AG04449 (cell line): ENCODE measurements around the gene FEZF1.

ENCODE experiments used
- CTCF ChIA-PET: fragments of 350-600 bp; formaldehyde crosslinking; extraction: SDS; loops from one replicate; lab custom pipeline; 2021; ENCODE audit warnings: antibody characterized with exemption; lab: Yijun Ruan, JAX
- POLR2A ChIA-PET: fragments of 400-600, 350-600 bp; formaldehyde crosslinking; extraction: SDS; loops from one replicate; lab custom pipeline; 2020; ENCODE audit warnings: antibody characterized with exemption, inconsistent platforms; lab: Yijun Ruan, JAX
- DNase-seq: peaks from one replicate; pipeline ENCODE4 v3.0.0-alpha.2; 2010; ENCODE audit warnings: low read depth, low spot score
- H3K4me3 ChIP-seq: 2 replicates; pipeline ENCODE4 v1.5.1; 2011; ENCODE audit warnings: low read depth, mild to moderate bottlenecking, control low read depth, low read length
- TF ChIP-seq, protein P1 (sequence below): IDR thresholded peaks from one replicate; pipeline ENCODE4 v1.5.1; 2011; ENCODE audit warnings: mild to moderate bottlenecking, moderate library complexity, low read length, control low read depth, inconsistent platforms; ENCODE audit not compliant: insufficient read depth; ENCODE audit errors: missing control alignments

Gene FEZF1

DNA sequence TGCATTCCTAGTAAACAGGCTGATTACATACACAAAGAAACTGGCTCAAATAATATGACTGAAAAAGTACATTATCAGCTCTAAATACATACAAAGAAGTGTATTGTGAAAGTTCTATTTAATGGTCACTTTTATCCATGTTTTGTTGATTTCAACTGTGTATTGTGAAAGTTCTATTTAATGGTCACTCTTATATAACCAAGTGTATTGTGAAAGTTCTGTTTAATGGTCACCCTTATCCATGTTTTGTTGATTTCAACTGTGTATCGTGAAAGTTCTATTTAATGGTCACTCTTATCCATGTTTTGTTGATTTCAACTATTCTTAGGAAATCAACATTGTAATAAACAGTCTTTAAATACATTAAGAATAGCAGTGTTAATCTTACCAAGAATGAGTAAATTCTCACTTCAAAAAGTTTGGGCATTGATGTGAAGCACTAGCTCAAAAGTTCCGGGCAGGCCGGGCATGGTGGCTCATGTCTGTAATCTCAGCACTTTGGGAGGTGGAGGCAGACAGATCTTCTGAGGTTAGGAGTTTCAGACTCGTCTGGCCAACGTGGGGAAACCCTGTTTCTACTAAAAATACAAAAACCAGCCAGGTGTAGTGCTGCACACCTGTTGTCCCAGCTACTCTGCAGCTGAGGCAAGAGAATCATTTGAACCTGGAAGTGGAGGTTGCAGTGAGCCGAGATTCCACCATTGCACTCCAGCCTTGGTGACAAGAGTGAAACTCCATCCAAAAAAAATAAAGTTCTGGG lies 34.8 kb upstream of the FEZF1 start:
- CTCF ChIA-PET: no interaction called here
- TF ChIP-seq, protein P1, sequence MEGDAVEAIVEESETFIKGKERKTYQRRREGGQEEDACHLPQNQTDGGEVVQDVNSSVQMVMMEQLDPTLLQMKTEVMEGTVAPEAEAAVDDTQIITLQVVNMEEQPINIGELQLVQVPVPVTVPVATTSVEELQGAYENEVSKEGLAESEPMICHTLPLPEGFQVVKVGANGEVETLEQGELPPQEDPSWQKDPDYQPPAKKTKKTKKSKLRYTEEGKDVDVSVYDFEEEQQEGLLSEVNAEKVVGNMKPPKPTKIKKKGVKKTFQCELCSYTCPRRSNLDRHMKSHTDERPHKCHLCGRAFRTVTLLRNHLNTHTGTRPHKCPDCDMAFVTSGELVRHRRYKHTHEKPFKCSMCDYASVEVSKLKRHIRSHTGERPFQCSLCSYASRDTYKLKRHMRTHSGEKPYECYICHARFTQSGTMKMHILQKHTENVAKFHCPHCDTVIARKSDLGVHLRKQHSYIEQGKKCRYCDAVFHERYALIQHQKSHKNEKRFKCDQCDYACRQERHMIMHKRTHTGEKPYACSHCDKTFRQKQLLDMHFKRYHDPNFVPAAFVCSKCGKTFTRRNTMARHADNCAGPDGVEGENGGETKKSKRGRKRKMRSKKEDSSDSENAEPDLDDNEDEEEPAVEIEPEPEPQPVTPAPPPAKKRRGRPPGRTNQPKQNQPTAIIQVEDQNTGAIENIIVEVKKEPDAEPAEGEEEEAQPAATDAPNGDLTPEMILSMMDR: no peak
- POLR2A ChIA-PET: no interaction called here

DNA sequence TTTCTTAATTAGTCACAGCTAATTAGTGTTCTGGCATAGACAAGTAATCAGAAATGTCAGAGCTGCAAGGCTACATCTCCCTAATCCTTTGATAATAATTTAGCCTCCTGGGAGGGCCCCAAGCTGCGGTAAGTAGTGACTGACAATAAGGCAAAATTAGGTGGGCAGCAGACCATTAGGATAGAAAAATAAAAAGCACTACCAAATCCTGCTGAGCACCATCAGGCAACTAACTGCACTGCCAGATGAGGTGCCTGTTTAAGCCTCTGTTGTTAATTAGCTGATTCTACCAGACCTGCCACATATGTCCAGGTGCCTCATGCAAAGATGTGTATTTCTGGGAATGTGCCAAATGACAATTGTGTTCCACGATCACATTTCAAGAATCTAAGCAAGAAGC lies 32.5 kb upstream of the FEZF1 start:
- TF ChIP-seq, protein P1: no peak
- ChIA-PET POLR2A (no interaction called here), CTCF (no interaction called here)
- DNase-seq: no peak
- H3K4me3 ChIP-seq: no peak overlapping the region

More for the DNA sequence above, 34.8 kb upstream of the FEZF1 start:
- no peak for DNase-seq
- H3K4me3 ChIP-seq: no peak overlapping the region

DNA sequence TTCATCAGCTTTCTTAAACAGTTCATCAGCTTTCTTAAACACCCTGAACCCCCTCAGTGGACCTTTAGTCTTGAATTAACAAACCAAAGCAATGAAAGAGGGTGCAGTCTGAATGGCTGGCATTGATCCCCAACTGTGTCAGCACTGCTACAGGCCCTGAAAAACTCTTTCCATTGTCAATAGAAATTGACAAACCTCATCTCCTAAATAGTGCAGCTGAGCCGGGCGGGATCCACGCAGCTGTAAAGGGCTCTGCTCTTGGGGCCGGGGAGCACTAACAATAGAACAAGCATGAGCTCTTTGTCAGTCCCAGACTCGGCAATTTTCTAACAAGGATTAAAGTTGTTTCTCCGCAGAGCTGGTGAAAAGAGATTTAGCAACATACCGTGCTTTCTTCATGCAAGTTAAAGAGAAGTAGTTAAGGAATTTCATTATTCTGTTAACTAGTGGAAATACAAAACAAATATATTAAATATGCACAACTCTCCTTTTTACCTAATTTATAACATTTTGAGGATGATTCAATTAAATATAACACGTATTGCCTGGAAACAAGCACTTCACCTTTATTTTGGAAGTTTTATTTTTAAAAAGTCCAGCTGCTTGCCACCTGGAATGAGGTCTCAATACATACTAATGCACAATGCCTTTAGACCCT lies 24.7 kb upstream of the FEZF1 start:
- CTCF ChIA-PET: no interaction called here
- DNase-seq: no peak

DNA sequence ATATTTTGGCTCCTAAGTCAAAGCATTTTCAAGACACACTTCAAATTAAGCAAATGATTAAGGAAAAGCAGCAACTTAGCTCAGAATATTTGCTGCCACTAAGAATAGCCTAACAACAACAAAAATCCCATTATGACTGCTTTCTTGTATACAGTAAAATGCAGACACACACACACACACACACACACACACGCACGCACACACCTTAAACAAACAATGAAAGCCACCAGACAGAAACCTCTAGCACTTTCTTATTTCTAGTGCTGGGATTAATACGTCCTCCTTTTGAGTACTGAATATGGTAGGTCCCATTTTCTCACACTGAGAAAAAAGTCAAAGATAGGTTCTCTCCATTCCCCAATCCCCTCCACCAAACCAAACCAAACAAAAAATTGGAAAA lies 23.4 kb upstream of the FEZF1 start:
- H3K4me3 ChIP-seq: no peak overlapping the region
- DNase-seq: no peak
- ChIA-PET POLR2A (no interaction called here), CTCF (no interaction called here)
- TF ChIP-seq, protein P1: no peak

More for the DNA sequence above, 24.7 kb upstream of the FEZF1 start:
- TF ChIP-seq, protein P1: no peak
- POLR2A ChIA-PET: no interaction called here
- H3K4me3 ChIP-seq: no peak overlapping the region

DNA sequence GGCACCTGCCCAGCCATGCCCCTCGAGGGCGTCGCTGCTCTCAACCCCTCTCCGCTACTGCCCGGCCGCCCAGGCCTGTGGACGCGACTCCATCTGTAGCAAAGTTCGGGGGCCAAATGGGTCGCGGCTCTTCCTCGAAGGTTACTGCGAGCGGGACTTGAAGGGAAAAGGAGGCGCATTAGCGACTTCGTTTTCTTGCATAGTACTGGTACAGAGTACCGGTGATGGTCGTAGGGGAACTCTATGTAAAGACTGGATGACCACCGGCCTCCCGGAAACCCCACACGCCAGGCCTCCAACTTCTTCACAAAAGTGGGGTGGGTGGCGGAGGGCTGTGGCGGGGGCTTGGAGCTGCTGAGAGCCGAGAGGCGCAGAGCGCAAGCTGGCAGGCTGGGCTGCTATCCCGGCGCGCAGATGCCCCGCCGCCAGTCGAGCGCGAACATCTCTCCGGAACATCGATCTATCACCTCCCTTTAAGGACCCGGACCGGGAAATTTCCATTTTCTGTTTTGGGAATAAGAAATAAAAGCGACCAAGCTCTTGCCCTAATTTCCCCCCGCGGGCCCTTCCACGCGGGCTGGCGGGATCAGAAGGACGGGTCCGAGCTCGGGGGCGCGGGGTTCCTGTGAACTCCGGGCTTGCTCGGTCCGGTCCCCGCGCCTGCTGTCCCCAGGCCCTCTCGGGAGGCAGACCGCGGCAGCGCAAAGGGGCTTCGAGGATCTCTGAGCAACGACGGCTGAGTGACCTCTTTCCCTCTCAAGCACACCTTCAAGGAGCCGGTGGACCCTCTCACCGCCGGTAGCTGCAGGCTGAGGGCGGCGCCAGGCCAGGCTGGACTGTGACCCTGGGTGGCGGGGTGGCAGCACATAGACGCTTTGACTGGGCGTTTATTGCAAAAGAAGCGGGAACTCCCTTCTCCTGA lies 12.2 kb upstream of the FEZF1 start:
- no peak overlapping the region for H3K4me3 ChIP-seq
- TF ChIP-seq, protein P1: no peak
- ChIA-PET CTCF (no interaction called here), POLR2A (no interaction called here)
- DNase-seq: no peak
